Fibroblast of lung (primary cell): ENCODE measurements around the gene KAT8. TPM values are rescaled to one million over a fixed set of nuclear protein-coding genes. Genes with fewer than 3 reads are reported as not detected.
A peak's percentile ranks its signal among the peaks of the same experiment; 100 is the strongest.

Source experiments
- DNase-seq, 2 donors: peaks; one replicate each; pipeline versions ENCODE4 v3.0.0 to v3.0.0-alpha.2; 2010; ENCODE audit warnings: low read depth in 2 of 2
- H2AFZ ChIP-seq: 2 replicates; pipeline ENCODE4 v1.5.1; 2012; ENCODE audit warnings: low read length, control low read depth, inconsistent platforms
- H3K27ac ChIP-seq: 2 replicates; pipeline ENCODE4 v1.5.1; 2011; ENCODE audit warnings: low read length, control low read depth; ENCODE audit not compliant: insufficient read depth
- H3K27me3 ChIP-seq: 2 replicates; pipeline ENCODE4 v1.5.1; 2011; ENCODE audit warnings: mild to moderate bottlenecking, low read length; ENCODE audit not compliant: control insufficient read depth, insufficient read depth
- H3K36me3 ChIP-seq: 2 replicates; pipeline ENCODE4 v1.5.1; 2011; ENCODE audit warnings: low read length; ENCODE audit not compliant: control insufficient read depth, insufficient read depth
- H3K4me1 ChIP-seq: 2 replicates; pipeline ENCODE4 v1.5.1; 2011; ENCODE audit warnings: low read length; ENCODE audit not compliant: control insufficient read depth, insufficient read depth; ENCODE audit errors: extremely low read depth
- H3K4me2 ChIP-seq: 2 replicates; pipeline ENCODE4 v1.5.1; 2011; ENCODE audit warnings: low read length, control low read depth; ENCODE audit not compliant: insufficient read depth; ENCODE audit errors: extremely low read depth
- H3K4me3 ChIP-seq, 4 experiments: fragments of 200-600 bp in 1 of 4; sonication (generic) in 1 of 4; replicated peaks in 1 of 4; 2 replicates each; pipeline ENCODE4 v1.5.1; 2011 to 2016; ENCODE audit warnings: low read length in 4 of 4, low read depth in 3 of 4, mild to moderate bottlenecking in 3 of 4, control low read depth in 2 of 4, inconsistent platforms in 1 of 4, mixed read lengths in 1 of 4; ENCODE audit not compliant: insufficient read depth in 1 of 4; ENCODE audit errors: control extremely low read depth in 1 of 4
- H3K79me2 ChIP-seq: 2 replicates; pipeline ENCODE4 v1.5.1; 2012; ENCODE audit warnings: mild to moderate bottlenecking, low read length, inconsistent platforms; ENCODE audit not compliant: control insufficient read depth, insufficient read depth
- H3K9ac ChIP-seq: 2 replicates; pipeline ENCODE4 v1.5.1; 2011; ENCODE audit warnings: mild to moderate bottlenecking, low read length, control low read depth; ENCODE audit not compliant: insufficient read depth
- H3K9me3 ChIP-seq: 2 replicates; pipeline ENCODE4 v1.5.1; 2012; ENCODE audit warnings: low read depth, low read length; ENCODE audit not compliant: control insufficient read depth, insufficient read depth
- H4K20me1 ChIP-seq: 2 replicates; pipeline ENCODE4 v1.5.1; 2011; ENCODE audit warnings: low read length; ENCODE audit not compliant: control insufficient read depth, insufficient read depth; ENCODE audit errors: extremely low read depth
- EZH2 ChIP-seq: IDR thresholded peaks from 2 replicates; pipeline ENCODE4 v1.5.1; 2012; ENCODE audit warnings: low read length, control low read depth, mild to moderate bottlenecking; ENCODE audit errors: missing control alignments
- polyA plus RNA-seq, 2 donors: library from polyadenylated mRNA; depleted of rRNA in 1 of 2; stranded (reverse) in 1 of 2; unstranded in 1 of 2; fragments of >200 nt; gene quantifications; 2 replicates each; pipeline ENCODE4 v1.2.1, GENCODE V29; 2011 to 2012; ENCODE audit warnings: missing spikeins in 1 of 2
- total RNA-seq: library from RNA; depleted of rRNA; stranded (reverse); fragments of >200 nt; gene quantifications from 2 replicates; pipeline ENCODE4 v1.2.1, GENCODE V29; 2014
- TF ChIP-seq, protein P1 (sequence below), 2 donors: IDR thresholded peaks in 1 of 2; conservative IDR thresholded peaks in 1 of 2; 1 replicate in 1 of 2; 2 replicates in 1 of 2; pipeline ENCODE4 v1.5.1; 2011 to 2012; ENCODE audit warnings: low read length in 2 of 2, control low read depth in 1 of 2, inconsistent platforms in 1 of 2, low read depth in 1 of 2, mild to moderate bottlenecking in 1 of 2

KAT8 gene
- total and polyA plus RNA-seq, 2 donors (not counting 1 experiment from before 2014, with no cell fraction given): 23.9 to 30.4 TPM

GRCh38 chr16:31110106-31111034, 7.1 kb upstream of the KAT8 start:
- peak overlapping the region in 1 of 4 experiments; percentile 95 for H3K4me3 ChIP-seq
- no peaks in the 10 kb centered on the region for H3K27me3 ChIP-seq
- H3K9ac ChIP-seq: no peak overlapping the region
- no peak overlapping the region for H3K4me2 ChIP-seq
- H3K4me1 ChIP-seq: peaks cover 3% of the 10 kb centered on the region
- no peak overlapping the region for H3K27ac ChIP-seq
- H3K79me2 ChIP-seq: peaks cover 9% of the 10 kb centered on the region
- peaks cover 19% of the 10 kb centered on the region for H3K36me3 ChIP-seq
- H3K9me3 ChIP-seq: no peaks in the 10 kb centered on the region
- no peaks in the 10 kb centered on the region for H4K20me1 ChIP-seq
- DNase-seq: no peak
- no peak overlapping the region for H2AFZ ChIP-seq
- TF ChIP-seq EZH2: no peak
- TF ChIP-seq, protein P1, sequence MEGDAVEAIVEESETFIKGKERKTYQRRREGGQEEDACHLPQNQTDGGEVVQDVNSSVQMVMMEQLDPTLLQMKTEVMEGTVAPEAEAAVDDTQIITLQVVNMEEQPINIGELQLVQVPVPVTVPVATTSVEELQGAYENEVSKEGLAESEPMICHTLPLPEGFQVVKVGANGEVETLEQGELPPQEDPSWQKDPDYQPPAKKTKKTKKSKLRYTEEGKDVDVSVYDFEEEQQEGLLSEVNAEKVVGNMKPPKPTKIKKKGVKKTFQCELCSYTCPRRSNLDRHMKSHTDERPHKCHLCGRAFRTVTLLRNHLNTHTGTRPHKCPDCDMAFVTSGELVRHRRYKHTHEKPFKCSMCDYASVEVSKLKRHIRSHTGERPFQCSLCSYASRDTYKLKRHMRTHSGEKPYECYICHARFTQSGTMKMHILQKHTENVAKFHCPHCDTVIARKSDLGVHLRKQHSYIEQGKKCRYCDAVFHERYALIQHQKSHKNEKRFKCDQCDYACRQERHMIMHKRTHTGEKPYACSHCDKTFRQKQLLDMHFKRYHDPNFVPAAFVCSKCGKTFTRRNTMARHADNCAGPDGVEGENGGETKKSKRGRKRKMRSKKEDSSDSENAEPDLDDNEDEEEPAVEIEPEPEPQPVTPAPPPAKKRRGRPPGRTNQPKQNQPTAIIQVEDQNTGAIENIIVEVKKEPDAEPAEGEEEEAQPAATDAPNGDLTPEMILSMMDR (conservative IDR thresholded peaks at IDR 0.05 in 1 of 2, IDR thresholded peaks at IDR 0.05 in 1 of 2; ENCODE audit: low read depth in 1 of 2, low read length in 2 of 2): no peak

- no peak for DNase-seq
- no peak overlapping the region for H3K4me2 ChIP-seq
- no peaks in the 10 kb centered on the region for H4K20me1 ChIP-seq
- no peak overlapping the region for H3K4me3 ChIP-seq
- no peaks in the 10 kb centered on the region for H3K4me1 ChIP-seq
- peaks cover 19% of the 10 kb centered on the region for H3K36me3 ChIP-seq
- H2AFZ ChIP-seq: no peak overlapping the region
- H3K27ac ChIP-seq: no peak overlapping the region
- H3K27me3 ChIP-seq: no peaks in the 10 kb centered on the region
- no peak overlapping the region for H3K9ac ChIP-seq
- no peak for TF ChIP-seq EZH2
- TF ChIP-seq, protein P1 (conservative IDR thresholded peaks at IDR 0.05 in 1 of 2, IDR thresholded peaks at IDR 0.05 in 1 of 2; ENCODE audit: low read depth in 1 of 2, low read length in 2 of 2): no peak
- H3K9me3 ChIP-seq: no peaks in the 10 kb centered on the region
- peaks cover 9% of the 10 kb centered on the region for H3K79me2 ChIP-seq
These were observed 5.5 kb upstream of the KAT8 start for GRCh38 chr16:31111881-31112466.

GRCh38 chr16:31112711-31113110, 4.8 kb upstream of the KAT8 start:
- TF ChIP-seq, protein P1 (conservative IDR thresholded peaks at IDR 0.05 in 1 of 2, IDR thresholded peaks at IDR 0.05 in 1 of 2; ENCODE audit: low read depth in 1 of 2, low read length in 2 of 2): no peak
- no peak for TF ChIP-seq EZH2
- Histone ChIP-seq H3K9me3 (no peaks in the 10 kb centered on the region), H3K4me3 (no peak overlapping the region), H3K36me3 (peaks cover 19% of the 10 kb centered on the region), H3K4me1 (no peaks in the 10 kb centered on the region), H3K79me2 (peaks cover 9% of the 10 kb centered on the region), H3K27ac (no peak overlapping the region), H4K20me1 (no peaks in the 10 kb centered on the region), H3K9ac (no peak overlapping the region), H3K4me2 (no peak overlapping the region), H3K27me3 (no peaks in the 10 kb centered on the region), H2AFZ (no peak overlapping the region)
- no peak for DNase-seq
